Measurements from ENCODE around the gene PRPF6.
"Not testable (repeated sequence)": the region's sequence is repeated elsewhere in the genome, so short reads cannot be mapped to it uniquely, and the experiment has no call there.

The PRPF6 gene

DNA sequence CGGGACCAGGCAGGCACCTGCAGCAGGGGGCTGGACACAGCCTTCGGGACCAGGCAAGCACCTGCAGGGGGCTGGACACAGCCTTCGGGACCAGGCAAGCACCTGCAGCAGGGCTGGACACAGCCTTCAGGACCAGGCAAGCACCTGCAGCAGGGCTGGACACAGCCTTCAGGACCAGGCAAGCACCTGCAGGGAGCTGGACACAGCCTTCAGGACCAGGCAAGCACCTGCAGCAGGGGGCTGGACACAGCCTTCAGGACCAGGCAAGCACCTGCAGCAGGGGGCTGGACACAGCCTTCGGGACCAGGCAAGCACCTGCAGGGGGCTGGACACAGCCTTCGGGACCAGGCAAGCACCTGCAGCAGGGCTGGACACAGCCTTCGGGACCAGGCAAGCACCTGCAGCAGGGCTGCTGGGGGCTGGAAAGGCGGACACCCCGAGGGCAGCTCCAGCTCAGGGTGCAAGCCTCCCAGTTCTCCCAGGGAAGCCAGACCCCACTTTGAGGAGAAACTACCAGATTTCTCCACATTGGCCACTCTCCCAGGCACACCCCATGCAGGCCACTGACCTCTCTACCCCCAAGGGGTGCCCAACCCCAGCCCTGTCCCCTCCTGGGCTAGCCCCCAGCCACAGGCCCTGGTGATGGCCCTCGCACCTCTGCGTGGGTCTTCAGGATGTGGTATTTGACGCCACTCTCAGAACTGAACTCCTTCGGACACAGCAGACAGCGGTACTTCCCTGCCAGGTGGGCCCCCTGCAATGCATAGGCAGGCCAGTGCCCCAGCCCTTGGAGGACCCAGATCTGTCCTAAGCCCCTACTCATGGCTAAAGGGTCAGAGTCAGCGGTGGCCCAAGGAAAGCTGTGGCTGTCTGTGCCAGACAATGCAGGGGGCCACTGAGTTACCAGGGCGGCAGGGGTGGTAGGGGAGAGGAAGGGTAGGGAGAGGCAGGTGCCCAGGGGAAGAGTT is 20.0 kb upstream of the PRPF6 start:
- not testable (repeated sequence) for DNase-seq (ENCODE audit: low read depth in 2 of 2)

DNA sequence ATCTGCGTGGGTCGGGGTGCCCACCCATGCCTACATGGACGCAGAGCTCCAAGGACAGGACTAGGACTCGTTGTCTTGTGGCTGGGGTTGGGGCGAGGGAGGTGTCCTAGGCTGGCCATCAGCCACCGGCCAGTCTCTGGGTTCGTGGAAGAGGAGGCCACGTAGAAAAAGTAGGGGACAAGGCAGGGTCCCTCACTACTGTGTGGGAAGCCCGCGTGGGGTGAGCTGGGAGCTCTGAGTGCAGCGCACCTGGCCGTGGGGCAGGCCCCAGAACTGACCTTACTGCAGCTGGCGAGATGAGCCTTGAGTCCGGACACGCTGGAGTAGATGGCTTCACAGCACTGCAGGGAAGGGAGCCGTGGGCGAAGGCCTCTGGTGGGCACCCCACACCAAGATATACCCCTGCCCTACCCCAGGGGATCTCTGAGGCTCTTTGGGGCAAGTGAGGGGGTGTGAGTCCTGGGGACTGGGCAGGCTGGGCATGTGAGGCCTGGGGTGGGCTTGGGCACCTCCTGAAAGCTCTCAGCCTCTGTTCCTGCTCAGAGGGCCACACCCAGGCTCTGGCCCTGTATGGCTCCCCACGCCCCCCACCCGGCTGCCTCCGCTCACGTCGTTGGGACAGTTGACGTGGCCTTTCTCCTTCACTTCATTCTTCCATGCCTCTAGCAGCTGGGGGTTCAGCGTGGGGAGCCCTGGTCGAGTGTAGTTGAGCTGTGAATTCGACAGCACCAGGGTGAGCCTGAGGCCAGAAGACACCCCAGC is 19.1 kb upstream of the PRPF6 start:
- DNase-seq (ENCODE audit: low read depth in 2 of 2): no peak

DNA sequence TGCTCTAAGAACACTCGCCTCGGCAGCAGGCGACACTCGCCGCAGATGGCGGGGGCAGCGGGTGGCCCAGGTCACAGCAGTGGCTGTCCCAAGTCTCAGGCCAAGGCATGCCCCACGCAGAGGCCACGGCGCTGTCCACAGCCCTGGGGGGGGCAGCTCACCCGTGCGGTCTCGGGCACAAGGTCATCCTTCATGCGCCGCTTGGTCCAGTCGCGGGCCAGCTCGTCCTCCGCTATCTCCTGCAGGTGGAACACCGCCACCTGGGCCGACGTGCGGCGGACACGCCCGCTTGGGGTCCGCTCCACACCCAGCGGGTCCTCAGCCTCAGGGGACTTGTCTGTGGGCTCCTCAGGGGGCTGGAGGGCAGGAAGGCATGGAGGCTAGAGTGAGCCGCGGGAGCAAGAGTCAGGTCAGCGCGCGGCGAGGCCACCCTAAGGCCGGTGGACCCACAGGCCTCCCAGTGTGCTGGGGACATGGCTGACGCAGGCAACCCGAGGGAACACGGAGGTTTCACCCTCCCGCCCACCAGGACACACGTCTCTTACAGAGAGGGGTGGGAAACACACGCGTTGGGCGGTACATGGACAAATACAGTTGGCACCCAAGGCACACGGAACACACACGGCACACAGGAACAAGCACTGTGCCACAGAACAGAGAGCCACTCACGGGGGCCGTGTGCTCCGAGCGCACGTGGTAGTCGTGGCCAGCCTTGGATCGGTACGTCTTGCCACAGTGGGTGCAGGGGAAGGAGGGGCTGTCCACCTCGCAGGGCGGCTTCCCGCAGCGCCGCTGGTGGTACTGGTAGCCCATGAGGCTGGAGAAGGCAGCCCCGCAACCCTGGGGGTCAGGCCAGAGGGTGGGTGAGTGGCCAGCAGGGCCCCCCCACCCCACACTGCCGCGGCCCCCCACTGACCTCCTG is 18.2 kb upstream of the PRPF6 start:
- DNase-seq (ENCODE audit: low read depth in 2 of 2): no peak

DNA sequence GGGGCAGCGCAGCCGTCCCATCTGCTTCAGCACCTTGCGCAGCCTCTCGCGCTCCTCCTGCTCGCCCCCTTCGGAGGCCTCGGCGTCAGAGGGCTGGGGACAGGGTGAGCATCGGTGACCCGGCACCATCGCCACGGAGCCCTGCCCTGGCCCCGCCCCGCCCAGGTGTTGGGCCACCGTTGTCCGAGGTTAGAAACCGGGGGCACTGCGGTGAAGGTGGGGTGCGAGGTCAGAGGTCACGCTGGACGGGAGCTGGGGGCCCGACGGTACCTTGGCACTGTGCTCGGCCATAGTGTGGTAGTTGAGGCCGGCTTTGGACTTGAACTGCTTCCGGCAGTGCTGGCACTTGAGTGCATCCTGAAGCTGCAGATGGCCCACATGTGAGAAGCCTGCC is 17.6 kb upstream of the PRPF6 start:
- DNase-seq (ENCODE audit: low read depth in 2 of 2): no peak

DNA sequence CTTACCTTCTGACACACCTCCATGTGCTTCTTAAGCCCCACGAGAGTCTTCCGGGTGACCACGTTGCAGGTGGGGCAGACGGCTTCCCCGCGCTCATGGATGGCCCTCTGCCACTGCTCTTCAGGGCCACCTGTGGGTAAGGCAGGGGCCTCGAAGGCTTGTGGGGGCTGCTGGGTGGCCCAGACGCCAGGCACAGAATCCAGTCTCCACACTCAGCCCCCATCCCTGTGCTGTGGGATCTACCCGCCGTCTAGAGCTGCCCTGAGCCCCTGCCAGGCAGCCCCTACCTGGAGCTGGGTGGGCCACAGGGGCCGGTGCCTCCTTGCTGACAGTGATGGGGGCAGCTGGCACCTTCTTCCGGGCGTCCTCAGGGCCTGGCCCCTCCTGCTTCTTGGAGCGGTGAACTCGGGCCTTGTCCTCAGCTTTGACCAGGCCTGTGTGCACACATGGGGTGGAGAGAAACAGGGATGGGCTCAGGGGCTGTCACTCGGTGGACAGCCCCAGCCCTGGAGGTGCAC is 17.1 kb upstream of the PRPF6 start:
- DNase-seq (ENCODE audit: low read depth in 2 of 2): no peak

DNA sequence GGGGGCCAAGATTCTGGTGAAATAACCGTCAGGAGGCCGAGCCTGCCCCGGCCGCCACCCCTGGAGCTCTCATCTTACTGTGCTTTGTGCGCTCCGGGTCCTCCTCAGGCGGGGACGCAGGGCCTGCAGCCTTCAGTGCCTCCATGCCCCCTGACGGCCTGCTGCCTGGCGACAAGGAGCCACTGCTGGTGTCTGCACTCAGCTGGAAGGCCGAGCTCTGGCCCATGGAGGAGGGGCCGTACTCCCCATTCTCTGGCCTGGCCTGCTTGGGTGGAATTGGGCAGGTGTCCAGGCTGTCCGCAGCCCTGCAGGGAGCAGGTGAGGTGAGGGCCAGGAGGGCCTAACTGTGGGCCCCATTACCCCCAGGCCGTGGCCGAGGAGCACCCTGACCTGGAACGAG is 16.5 kb upstream of the PRPF6 start:
- no peak for DNase-seq (ENCODE audit: low read depth in 2 of 2)

DNA sequence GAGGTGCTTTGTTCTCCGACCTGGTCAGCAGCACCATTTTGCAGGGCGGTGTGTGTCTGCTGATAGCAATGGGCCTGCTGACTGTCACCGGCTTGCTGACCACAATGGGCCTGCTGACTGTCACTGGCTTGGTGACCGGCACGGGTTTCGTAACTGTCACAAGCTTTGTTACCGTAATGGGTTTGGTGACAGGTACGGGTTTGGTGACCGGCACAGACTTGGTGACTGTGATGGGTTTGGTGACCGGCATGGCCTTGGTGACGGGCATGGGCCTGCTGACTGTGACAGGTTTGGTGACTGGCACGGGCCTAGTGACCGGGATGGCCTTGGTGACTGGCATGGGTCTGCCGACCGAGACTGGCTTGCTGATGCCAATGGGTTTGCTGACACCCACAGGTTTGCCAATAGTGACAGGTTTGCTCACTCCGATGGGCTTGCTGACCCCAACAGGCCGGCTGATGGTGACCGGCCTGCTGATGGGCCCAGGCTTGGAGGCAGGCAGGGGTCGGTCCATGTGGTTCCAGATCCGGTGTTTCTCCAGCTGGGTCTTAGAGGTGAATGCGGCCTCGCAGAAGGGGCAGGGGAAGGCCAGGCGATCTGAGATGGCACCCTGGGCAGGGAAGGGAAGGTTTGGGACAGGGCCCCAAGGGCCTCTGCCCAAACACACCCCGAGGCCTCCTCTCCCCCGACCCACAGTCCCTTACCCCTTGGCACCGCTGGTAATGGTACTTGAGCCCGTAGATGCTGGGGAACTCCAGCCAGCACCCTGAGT is 14.6 kb upstream of the PRPF6 start:
- no peak for DNase-seq (ENCODE audit: low read depth in 2 of 2)

DNA sequence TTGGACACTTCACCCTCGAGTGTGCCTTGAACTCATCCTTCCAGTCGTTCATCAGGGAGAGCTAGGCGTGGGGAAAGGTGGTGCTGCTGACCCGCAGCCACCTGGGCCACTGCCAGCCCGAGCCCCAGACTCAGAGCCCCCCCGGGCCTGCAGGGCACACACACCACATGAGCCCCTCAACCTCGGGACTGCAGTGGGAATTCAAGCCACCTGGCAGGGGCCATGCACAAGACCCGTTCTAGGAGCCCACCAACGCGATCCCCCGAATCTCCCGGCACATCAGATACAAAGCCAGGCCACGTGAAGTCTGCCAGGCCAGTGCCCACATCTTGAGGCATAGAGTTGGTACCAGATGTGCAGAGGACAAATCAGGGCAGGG is 14.0 kb upstream of the PRPF6 start:
- DNase-seq (ENCODE audit: low read depth in 2 of 2): no peak

DNA sequence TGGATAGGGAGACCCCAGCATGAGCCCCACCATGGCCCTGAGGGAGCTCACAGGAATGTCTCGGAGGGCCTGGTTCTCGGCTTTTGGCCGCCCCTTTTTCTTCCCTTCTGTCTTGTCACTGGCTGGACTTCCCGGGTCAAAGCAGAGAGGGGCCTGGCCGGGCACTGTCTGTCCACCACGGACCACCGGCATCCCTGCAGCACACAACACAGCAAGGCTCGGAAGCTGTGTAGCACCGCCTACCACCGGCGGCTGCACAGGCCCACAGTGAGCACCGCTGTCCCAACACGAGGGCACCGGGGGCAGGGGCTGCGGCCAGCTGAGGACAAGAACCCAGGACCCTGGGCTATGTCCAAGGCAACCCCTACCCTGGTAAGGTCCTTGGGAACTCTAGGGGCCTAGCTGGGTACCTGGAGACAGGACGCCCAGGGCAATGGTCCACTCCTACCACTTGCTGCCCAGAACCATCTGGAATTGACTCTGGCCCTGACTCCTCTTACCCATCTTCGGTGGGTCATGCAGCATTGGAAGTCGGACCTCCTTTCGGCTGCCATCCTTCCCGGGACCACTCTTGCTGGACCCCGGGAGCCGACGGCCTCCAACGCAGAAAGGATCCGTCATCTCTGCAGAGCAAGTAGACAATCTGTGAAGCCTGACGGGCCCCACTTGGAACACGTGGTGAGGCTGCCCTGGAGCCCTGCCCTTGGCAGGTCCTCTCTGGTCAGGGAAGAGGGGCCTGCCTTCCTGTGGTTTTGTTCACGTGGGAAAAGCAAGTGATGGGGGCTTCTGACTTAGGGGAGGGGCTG is 13.4 kb upstream of the PRPF6 start:
- no peak for DNase-seq (ENCODE audit: low read depth in 2 of 2)

DNA sequence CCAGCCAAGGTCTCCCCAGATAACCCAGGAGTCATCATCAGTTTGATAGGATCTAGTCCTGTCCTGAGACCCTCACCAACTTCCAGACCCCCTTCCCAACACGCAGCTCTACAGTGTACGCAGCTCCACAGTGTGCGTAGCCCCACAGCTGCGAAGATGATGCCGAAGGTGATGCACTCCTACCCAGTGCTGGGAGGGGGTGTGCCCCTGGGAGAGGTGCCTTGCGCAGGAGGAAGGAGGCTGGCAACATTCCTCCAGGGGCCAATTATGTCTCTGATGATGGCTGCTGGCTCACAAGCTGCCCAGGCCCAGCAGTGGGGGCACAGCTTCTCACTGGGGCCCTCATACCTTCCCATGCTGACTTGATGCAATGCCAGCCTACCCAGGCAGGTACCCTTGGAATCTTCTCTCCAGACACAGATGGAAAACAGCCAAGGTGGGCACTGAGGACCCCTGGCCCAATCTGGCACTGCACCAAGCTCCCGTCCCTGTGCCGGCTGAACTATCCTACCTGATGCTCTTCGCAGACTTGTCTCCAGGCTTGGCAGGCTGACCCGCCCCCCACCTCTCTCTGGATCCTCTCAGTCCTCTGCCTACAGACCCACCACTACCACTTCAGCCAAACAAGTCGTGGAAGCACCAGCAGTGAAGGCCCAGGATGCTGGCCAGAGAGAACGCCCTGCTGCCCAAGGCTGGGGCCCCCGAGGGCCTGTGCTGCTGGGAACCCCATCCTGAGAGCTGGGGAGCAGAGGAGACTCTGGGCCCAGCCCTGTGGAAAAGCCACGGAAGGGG is 12.6 kb upstream of the PRPF6 start:
- DNase-seq (ENCODE audit: low read depth in 2 of 2): no peak

DNA sequence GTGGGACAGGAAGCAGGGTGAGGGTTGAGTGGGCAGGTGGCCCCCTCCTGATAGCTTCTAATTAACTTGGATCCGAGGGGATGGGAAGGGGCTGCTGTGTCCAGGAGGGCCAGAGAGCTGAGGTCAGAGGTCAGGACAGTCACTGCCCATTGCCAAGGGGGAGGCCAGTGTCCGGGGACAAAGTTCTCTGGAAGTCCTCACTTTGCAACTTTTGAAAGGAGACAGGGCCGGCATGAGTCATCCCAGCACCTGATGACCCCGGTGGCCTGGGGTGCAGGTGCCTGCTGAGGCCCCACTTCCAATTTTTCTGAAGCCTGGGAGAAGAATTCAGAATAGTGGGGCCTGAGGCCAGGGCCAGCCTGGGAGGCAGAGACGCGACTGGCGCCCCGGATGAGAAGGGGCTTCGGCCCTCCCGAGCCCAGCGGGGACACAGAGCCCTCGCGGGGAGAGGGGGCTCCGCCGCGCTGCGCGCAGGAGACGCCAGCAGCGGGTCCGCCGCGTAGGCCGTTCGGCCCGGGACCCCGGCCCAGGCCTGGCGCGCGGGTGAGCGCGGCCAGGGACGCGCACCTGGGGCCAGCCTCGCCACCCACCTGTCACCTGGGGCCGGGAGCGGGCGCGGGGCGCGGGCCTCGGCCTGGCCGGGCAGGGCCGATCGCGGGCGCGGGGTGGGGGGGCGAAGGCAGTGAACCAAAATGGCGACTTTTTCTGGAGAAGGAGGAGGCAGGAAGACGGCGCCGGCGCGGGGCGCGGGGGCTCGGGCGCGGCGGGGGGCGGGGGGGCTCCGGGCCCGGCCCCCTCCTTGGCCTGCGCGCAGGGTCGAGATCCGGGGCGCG is 11.8 kb upstream of the PRPF6 start:
- DNase-seq (ENCODE audit: low read depth in 2 of 2): no peak

DNA sequence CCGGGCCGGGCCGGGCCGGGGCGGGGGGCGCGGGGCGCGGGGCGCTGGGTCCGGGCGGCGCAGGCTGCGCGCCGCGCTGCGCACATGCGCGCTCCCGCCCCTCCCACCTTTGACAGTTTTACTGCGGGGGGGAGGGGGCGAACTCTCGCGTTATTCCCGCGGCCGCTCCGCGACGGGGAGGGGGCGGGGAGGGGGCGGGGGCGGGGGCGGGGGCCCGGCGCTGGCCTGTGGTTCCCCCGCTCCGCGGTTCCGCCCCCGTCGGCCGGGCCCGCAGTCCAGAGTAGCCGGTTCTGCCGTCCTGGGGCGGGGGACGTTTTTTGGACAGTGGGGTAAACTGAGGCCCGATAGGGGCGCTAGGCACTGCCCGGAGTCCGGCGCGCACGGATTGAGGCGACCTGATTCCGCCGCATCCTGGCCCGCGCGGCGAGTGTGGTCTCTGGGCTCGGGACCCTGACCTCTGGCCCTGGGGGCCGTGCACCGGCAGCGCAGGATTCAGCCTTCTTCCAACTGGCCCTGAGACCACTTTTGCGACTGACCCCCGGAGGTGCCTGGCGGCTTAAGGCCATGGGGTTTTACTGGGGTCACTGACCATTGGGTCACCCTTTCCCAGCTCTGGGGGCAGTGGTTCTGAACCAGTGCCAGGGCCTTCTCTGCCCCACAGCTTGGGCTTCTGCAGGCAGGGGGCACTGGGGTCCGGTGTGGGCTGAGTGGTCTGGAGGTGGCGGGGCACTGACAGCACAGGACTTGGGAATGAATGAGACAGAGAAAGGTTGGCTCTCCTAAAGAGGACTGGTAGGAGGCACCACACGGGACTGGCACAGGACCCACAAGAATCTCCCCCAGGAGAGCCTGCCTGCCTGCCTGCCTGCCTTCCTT is 10.9 kb upstream of the PRPF6 start, which contains the start of gene ZNF512B:
ZNF512B (minus strand) TSS at position 93 of the 876 bp plus-strand sequence. CDS start 1,980 bp downstream, outside the sequence.
- no peak for DNase-seq (ENCODE audit: low read depth in 2 of 2)

DNA sequence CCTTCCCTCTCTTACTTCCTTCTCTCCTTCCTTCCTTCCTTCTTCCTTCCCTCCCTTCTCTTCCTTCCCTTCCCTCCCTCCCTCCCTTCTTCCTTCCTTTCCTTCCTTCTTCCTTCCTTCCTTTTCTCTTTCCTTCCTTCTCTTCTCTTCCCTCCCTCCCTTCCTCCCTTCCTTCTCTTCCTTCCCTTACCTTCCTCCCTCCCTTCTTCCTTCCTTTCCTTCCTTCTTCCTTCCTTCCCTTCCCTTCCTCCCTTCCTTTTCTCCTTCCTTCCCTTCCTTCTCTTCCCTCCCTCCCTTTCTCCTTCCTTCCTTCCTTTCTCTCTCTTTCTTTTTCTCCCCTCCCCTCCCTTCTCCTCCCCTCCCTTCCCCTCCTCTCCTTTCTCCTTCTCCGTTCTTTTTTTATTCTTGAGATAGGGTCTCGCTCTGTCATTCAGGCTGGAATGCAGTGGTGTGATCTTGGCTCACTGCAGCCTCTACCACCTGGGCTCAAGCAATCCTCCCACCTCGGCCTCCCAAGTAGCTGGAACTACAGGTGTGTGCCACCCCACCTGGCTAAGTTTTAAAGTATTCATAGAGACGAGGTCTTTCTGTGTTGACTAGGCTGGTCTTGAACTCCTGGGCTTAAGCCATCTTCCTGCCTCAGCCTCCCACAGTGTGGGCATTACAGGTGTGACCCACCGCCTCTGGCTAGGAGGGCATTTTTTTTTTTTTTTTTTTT is 10.1 kb upstream of the PRPF6 start:
- DNase-seq (ENCODE audit: low read depth in 2 of 2): no peak

DNA sequence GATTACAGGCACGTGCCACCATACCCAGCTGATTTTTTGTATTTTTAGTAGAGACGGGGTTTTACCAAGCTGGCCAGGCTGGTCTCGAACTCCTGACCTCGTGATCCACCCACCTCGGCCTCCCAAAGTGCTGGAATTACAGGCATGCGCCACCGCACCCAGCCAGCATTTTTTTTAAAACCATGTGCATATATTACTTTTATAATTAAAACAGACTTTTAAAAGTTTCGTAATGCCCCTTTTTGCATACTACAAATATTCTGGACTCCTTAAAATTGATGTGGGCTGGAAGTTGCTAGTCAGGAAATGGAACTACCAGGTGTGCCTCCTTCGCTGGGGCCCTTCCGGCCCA is 9.0 kb upstream of the PRPF6 start:
- not testable (repeated sequence) for DNase-seq (ENCODE audit: low read depth in 2 of 2)

DNA sequence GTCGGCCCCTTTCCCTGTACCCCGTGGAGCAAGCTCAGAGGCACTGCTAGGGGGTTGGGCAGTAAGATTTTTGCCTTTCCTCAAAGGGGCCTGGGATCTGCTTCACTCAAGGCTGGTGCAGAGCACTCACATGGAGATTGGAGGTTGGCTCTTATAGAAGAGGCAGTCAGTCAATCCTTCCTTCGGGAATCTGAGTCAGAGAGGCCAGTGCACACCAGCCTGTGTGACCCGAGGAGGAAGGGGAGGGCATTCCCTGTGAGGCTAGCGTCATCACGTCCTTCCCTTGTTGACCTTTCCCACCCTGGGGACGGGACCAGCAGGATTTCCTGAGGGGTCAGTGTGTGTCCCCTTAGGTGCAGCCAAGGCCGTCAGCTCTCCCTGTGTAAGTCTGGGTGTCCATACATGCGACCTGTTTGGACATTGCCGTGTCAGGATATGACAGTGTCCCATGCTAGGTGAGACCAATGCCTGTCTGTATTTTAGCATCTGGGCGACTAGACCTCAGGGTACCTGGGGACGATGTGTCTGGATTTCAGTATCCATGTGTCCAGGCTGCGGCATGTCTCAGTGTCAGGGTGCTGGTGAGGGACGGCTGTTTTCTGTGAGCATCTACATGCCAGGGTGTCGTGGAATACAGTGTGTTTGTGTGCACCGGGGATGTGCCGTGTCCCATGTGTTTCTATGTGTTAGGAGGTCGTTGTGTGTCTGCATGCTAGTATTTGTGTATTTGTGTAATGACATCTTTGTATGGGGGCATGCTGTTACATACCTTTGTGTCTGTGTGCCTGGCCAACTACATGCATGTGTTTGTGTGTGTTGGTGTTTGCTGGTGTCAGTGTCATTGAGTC is 8.4 kb upstream of the PRPF6 start:
- no peak for DNase-seq (ENCODE audit: low read depth in 2 of 2)

DNA sequence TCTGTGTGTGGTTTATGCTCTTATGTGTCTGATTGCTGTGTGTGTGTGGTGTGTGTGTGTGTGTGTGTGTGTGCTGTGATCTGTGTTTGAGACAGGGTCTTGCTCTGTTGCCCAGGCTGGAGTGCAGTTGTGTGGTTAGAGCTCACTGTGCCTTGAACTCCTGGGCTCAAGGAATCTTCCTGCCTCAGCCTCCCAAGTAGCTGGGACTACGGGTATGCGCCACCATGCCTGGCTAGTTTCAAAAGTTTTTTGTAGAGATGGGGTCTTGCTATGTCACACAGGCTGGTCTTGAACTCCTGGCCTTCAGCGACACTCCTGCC is 7.8 kb upstream of the PRPF6 start:
- no peak for DNase-seq (ENCODE audit: low read depth in 2 of 2)

All from stimulated activated CD8-positive, alpha-beta memory T cell treated with anti-CD3 and anti-CD28 coated beads, Interleukin-15, amount 100 ng/mL, for 4 hours (primary cell).